Measurements from ENCODE around the gene MNDA.
"Not testable (repeated sequence)": the region's sequence is repeated elsewhere in the genome, so short reads cannot be mapped to it uniquely, and the experiment has no call there.

The MNDA gene

GRCh38 chr1:158840236-158840635 is 9.1 kb downstream of the MNDA start:
- DNase-seq (ENCODE audit: low spot score) = no peak
- no peak for TF ChIP-seq CTCF (IDR thresholded peaks at IDR 0.05; ENCODE audit: borderline replicate concordance, control extremely low read depth, extremely low read depth, insufficient read depth, missing control alignments)
- in situ Hi-C loops (cut with MboI; ENCODE audit: low sequenced_read_pairs, unreplicated experiment) = no loop called here

GRCh38 chr1:158864595-158864994 is 33.4 kb downstream of the MNDA start:
- no peak for DNase-seq (ENCODE audit: low spot score)
- TF ChIP-seq CTCF (IDR thresholded peaks at IDR 0.05; ENCODE audit: borderline replicate concordance, control extremely low read depth, extremely low read depth, insufficient read depth, missing control alignments) = no peak
- in situ Hi-C loops (cut with MboI; ENCODE audit: low sequenced_read_pairs, unreplicated experiment) = no loop called here

GRCh38 chr1:158870438-158870837 is 39.3 kb downstream of the MNDA start:
- in situ Hi-C loops (cut with MboI; ENCODE audit: low sequenced_read_pairs, unreplicated experiment); DNase-seq (ENCODE audit: low spot score): not testable (repeated sequence)

- in situ Hi-C loops (cut with MboI; ENCODE audit: low sequenced_read_pairs, unreplicated experiment) = no loop called here
- no peak for TF ChIP-seq CTCF (IDR thresholded peaks at IDR 0.05; ENCODE audit: borderline replicate concordance, control extremely low read depth, extremely low read depth, insufficient read depth, missing control alignments)
- DNase-seq (ENCODE audit: low spot score) = no peak
These were observed 42.0 kb downstream of the MNDA start for GRCh38 chr1:158873141-158873540.

- in situ Hi-C loops (cut with MboI; ENCODE audit: low sequenced_read_pairs, unreplicated experiment) = no loop called here
- no peak for DNase-seq (ENCODE audit: low spot score)
- TF ChIP-seq CTCF (IDR thresholded peaks at IDR 0.05; ENCODE audit: borderline replicate concordance, control extremely low read depth, extremely low read depth, insufficient read depth, missing control alignments) = no peak
These were observed 62.5 kb downstream of the MNDA start for GRCh38 chr1:158893654-158894053.

GRCh38 chr1:158898722-158899121 is 67.6 kb downstream of the MNDA start:
- in situ Hi-C loops (cut with MboI; ENCODE audit: low sequenced_read_pairs, unreplicated experiment) = no loop called here
- no peak for TF ChIP-seq CTCF (IDR thresholded peaks at IDR 0.05; ENCODE audit: borderline replicate concordance, control extremely low read depth, extremely low read depth, insufficient read depth, missing control alignments)

More at GRCh38 chr1:158898722-158899121, 67.6 kb downstream of the MNDA start:
- no peak for DNase-seq (ENCODE audit: low spot score)

Measured in GM13976 (cell line).